HEK293 (cell line): Measurements from ENCODE around the gene ZNF644.

Experiments used
- ZNF121 ChIP-seq: fragments of 450-650 bp; formaldehyde crosslinking; IDR thresholded peaks from 2 replicates; pipeline ENCODE4 v1.5.1; 2016; ENCODE audit warnings: missing biosample characterization, missing genetic modification characterization
- ZNF174 ChIP-seq: fragments of 450-650 bp; formaldehyde crosslinking; IDR thresholded peaks from 2 replicates; pipeline ENCODE4 v1.5.0; 2017; ENCODE audit warnings: missing biosample characterization, mild to moderate bottlenecking, missing genetic modification characterization
- ZNF596 ChIP-seq: fragments of 450-650 bp; IDR thresholded peaks from 2 replicates; pipeline ENCODE4 v1.5.0; 2018; ENCODE audit warnings: missing biosample characterization, mild to moderate bottlenecking, missing genetic modification characterization, moderate library complexity
- TF ChIP-seq, protein P1 (sequence below): fragments of 450-650 bp; formaldehyde crosslinking; IDR thresholded peaks from 2 replicates; pipeline ENCODE4 v1.5.1; 2016; ENCODE audit warnings: missing biosample characterization, missing genetic modification characterization

- TF ChIP-seq ZNF596 (tag by site-specific recombination): no peak
- TF ChIP-seq, protein P1, sequence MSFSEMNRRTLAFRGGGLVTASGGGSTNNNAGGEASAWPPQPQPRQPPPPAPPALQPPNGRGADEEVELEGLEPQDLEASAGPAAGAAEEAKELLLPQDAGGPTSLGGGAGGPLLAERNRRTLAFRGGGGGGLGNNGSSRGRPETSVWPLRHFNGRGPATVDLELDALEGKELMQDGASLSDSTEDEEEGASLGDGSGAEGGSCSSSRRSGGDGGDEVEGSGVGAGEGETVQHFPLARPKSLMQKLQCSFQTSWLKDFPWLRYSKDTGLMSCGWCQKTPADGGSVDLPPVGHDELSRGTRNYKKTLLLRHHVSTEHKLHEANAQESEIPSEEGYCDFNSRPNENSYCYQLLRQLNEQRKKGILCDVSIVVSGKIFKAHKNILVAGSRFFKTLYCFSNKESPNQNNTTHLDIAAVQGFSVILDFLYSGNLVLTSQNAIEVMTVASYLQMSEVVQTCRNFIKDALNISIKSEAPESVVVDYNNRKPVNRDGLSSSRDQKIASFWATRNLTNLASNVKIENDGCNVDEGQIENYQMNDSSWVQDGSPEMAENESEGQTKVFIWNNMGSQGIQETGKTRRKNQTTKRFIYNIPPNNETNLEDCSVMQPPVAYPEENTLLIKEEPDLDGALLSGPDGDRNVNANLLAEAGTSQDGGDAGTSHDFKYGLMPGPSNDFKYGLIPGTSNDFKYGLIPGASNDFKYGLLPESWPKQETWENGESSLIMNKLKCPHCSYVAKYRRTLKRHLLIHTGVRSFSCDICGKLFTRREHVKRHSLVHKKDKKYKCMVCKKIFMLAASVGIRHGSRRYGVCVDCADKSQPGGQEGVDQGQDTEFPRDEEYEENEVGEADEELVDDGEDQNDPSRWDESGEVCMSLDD (tag by site-specific recombination): no peak
- no peak for TF ChIP-seq ZNF121 (tag by site-specific recombination)
- TF ChIP-seq ZNF174 (tag by site-specific recombination): no peak
Measured at GRCh38 chr1:90924982-90925381, 96.9 kb downstream of the ZNF644 start.
